RWPE1 (cell line): ENCODE data around the gene MDM2.

ENCODE experiments used
- CTCF ChIA-PET: fragments of 350-600 bp; sonication (Branson Sonifier 250); formaldehyde crosslinking; extraction: SDS; loops from one replicate; lab custom pipeline; 2021; lab: Yijun Ruan, JAX
- POLR2A ChIA-PET: fragments of 400-600 bp; formaldehyde crosslinking; extraction: SDS; loops from one replicate; lab custom pipeline; 2020; ENCODE audit warnings: antibody characterized with exemption; ENCODE audit not compliant: low non-redundant PET; lab: Yijun Ruan, JAX
- DNase-seq: peaks from one replicate; pipeline ENCODE4 v3.0.0; 2012; ENCODE audit warnings: low spot score
- H3K27ac ChIP-seq: fragments of 450-650 bp; 2 replicates; pipeline ENCODE4 v1.5.1; 2017
- CTCF ChIP-seq: fragments of 450-650 bp; conservative IDR thresholded peaks from 2 replicates; pipeline ENCODE4 v1.5.1; 2017; ENCODE audit warnings: low read depth, mild to moderate bottlenecking

The MDM2 gene

GRCh38 chr12:68870011-68870410 lies 62.0 kb downstream of the MDM2 start:
- no peak for DNase-seq
- ChIA-PET POLR2A (no interaction called here), CTCF (no interaction called here)
- no peak overlapping the region for H3K27ac ChIP-seq
- no peak for TF ChIP-seq CTCF

GRCh38 chr12:68870443-68870842 lies 62.5 kb downstream of the MDM2 start:
- TF ChIP-seq CTCF: no peak
- no peak for DNase-seq
- ChIA-PET CTCF (no interaction called here), POLR2A (no interaction called here)
- no peak overlapping the region for H3K27ac ChIP-seq

GRCh38 chr12:68871396-68871795 lies 63.4 kb downstream of the MDM2 start:
- H3K27ac ChIP-seq: no peak overlapping the region
- ChIA-PET CTCF (interaction anchor here (0.5 to 0.6 kb wide), 2 partner anchors 10 to 206 kb away, joined by 3 read pairs; no protein-coding TSS in a partner anchor), POLR2A (no interaction called here)
- TF ChIP-seq CTCF: no peak
- no peak for DNase-seq

GRCh38 chr12:68871921-68872320 lies 63.9 kb downstream of the MDM2 start:
- no peak for DNase-seq
- ChIA-PET POLR2A (no interaction called here), CTCF (interaction anchor here (0.7 kb wide), 1 partner anchor 266 kb away, joined by 3 read pairs; no protein-coding TSS in a partner anchor)
- TF ChIP-seq CTCF: no peak
- no peak overlapping the region for H3K27ac ChIP-seq

- CTCF ChIA-PET: no interaction called here
- H3K27ac ChIP-seq: no peak overlapping the region
- no peak for TF ChIP-seq CTCF
- DNase-seq: no peak
- POLR2A ChIA-PET: no interaction called here
Measured at GRCh38 chr12:68873316-68873715, 65.3 kb downstream of the MDM2 start.

GRCh38 chr12:68876461-68876860 lies 68.5 kb downstream of the MDM2 start:
- CTCF ChIA-PET: interaction anchor here (1.2 kb wide), 1 partner anchor 14 kb away, joined by 3 read pairs; no protein-coding TSS in a partner anchor
- no peak overlapping the region for H3K27ac ChIP-seq
- no peak for DNase-seq
- POLR2A ChIA-PET: no interaction called here
- no peak for TF ChIP-seq CTCF
